Adrenal gland (tissue), 5 donors: ENCODE data around the gene TIMM8A.

Experiments used
- POLR2A ChIP-seq, 2 donors: fragments of 450-650 bp; IDR thresholded peaks; one replicate each; pipeline ENCODE4 v1.6.1; 2017; ENCODE audit warnings: antibody characterized with exemption in 2 of 2, mild to moderate bottlenecking in 2 of 2, moderate library complexity in 1 of 2
- TF ChIP-seq, protein P1 (sequence below), 6 experiments: fragments of 450-650 bp in 4 of 6; fragments of 200-600 bp in 2 of 6; sonication (generic) in 1 of 6; IDR thresholded peaks; 1 replicate in 5 of 6; 2 replicates in 1 of 6; pipeline versions ENCODE4 v1.5.1 to v1.8.0; 2016 to 2021; ENCODE audit warnings: antibody characterized with exemption in 6 of 6, mild to moderate bottlenecking in 2 of 6, moderate library complexity in 1 of 6
- donor health status: DM: no; HTN: no; CAD: no.

DNA sequence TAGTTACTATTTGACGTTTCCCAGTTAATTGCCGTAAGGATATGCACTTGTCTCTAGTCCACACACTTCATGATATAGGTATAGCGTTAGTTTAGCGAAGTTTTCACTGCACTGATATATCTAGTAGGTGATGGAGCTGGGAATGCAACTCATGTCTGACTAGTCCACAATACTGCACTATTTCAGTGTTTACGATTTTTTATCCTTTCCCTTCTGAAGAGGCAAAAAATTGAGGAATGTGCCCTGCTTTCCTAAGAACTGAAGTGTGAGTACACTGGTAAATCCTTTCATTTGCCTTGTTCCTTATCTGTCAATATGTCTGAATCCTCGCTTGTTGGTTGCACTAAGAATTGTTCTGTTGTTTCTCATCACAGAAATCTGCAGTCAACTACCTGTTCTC is 43.3 kb upstream of the TIMM8A start:
- TF ChIP-seq POLR2A (IDR thresholded peaks at IDR 0.05): no peak
- TF ChIP-seq, protein P1, sequence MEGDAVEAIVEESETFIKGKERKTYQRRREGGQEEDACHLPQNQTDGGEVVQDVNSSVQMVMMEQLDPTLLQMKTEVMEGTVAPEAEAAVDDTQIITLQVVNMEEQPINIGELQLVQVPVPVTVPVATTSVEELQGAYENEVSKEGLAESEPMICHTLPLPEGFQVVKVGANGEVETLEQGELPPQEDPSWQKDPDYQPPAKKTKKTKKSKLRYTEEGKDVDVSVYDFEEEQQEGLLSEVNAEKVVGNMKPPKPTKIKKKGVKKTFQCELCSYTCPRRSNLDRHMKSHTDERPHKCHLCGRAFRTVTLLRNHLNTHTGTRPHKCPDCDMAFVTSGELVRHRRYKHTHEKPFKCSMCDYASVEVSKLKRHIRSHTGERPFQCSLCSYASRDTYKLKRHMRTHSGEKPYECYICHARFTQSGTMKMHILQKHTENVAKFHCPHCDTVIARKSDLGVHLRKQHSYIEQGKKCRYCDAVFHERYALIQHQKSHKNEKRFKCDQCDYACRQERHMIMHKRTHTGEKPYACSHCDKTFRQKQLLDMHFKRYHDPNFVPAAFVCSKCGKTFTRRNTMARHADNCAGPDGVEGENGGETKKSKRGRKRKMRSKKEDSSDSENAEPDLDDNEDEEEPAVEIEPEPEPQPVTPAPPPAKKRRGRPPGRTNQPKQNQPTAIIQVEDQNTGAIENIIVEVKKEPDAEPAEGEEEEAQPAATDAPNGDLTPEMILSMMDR (IDR thresholded peaks at IDR 0.05): no peak
